ENCODE data around the gene CLCN2. TPM values are rescaled to one million over a fixed set of nuclear protein-coding genes. Genes with fewer than 3 reads are reported as not detected.
A peak's percentile ranks its signal among the peaks of the same experiment; 100 is the strongest.

Gene CLCN2
- total RNA-seq, 1 donor from 2014 or later, result 9.0 TPM

DNA sequence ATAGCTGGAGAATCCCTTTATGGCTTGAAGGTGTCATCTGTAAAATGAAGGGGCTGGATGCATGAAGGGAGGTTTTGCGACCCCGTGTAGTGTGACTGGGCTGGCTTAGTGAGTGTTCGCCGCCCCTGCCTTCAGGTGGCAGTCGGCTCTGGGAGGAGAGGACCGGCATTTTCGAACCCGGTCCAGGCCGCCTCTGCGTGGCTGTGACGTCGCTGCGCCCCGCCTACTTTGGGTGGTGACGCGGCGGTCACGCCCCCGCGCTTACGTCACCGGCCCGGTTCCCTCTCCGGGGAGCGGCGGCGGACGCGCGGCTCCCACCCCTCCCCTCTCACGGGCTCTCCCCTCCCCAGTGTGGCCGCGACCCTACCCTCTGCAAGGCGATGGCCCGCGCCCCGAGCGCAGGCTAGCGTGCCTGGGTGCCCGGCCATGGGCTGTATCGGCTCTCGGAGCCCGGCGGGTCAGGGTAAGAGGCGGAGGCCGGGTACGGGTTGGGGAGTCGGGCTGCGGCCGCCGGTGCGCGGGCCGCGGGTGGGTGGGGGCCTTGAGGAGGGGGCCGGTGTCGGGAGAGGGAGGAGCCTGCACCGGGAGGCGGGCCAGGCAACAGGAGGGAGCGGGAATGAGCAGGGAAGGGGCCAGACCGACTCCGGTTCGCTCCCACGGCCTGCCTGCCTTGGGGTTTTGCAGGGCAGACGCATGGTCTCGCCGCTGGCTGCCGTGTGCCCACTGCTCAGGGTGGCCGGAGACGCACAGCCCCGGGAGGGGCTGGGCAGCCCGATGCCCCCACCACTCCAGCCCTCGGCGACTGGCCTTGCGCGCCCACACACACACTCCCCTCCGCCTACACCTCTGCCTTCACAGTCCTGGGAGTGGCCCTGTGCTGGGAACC is 25.5 kb downstream of the CLCN2 start:
- no peaks in the 10 kb centered on the region for H3K27me3 Mint-ChIP-seq (ENCODE audit: low read depth, unreplicated experiment)
- Histone ChIP-seq H3K4me3 (ENCODE audit: insufficient read depth, low read depth, low read length) (peak overlapping the region; percentile 62), H3K36me3 (ENCODE audit: insufficient read depth, low read length) (peaks cover 35% of the 10 kb centered on the region), H4K20me1 (ENCODE audit: insufficient read depth, low read length) (peaks cover 61% of the 10 kb centered on the region), H3K27me3 (ENCODE audit: insufficient read depth, low read length) (no peaks in the 10 kb centered on the region), H2AFZ (ENCODE audit: low read depth, low read length) (no peak overlapping the region), H3K27ac (ENCODE audit: low read depth, low read length) (peak overlapping the region; percentile 96), H3K9ac (ENCODE audit: low read length) (peak overlapping the region; percentile 84), H3K9me3 (ENCODE audit: insufficient read depth, low read depth, low read length) (no peaks in the 10 kb centered on the region), H3K4me1 (ENCODE audit: insufficient read depth, low read length) (peaks cover 85% of the 10 kb centered on the region), H3K4me2 (ENCODE audit: low read length) (peak overlapping the region; percentile 89), H3K79me2 (ENCODE audit: insufficient read depth, low read length) (peaks cover 49% of the 10 kb centered on the region)
- H3K9me3 Mint-ChIP-seq (ENCODE audit: unreplicated experiment), result no peaks in the 10 kb centered on the region
- H3K27ac Mint-ChIP-seq (ENCODE audit: unreplicated experiment), result peak overlapping the region; percentile 92
- DNase-seq (ENCODE audit: low read depth) (peak; percentile 61), FAIRE-seq (no peak)
- H3K36me3 Mint-ChIP-seq (ENCODE audit: low read depth, unreplicated experiment), result peaks cover 26% of the 10 kb centered on the region
- TF ChIP-seq, protein P1, sequence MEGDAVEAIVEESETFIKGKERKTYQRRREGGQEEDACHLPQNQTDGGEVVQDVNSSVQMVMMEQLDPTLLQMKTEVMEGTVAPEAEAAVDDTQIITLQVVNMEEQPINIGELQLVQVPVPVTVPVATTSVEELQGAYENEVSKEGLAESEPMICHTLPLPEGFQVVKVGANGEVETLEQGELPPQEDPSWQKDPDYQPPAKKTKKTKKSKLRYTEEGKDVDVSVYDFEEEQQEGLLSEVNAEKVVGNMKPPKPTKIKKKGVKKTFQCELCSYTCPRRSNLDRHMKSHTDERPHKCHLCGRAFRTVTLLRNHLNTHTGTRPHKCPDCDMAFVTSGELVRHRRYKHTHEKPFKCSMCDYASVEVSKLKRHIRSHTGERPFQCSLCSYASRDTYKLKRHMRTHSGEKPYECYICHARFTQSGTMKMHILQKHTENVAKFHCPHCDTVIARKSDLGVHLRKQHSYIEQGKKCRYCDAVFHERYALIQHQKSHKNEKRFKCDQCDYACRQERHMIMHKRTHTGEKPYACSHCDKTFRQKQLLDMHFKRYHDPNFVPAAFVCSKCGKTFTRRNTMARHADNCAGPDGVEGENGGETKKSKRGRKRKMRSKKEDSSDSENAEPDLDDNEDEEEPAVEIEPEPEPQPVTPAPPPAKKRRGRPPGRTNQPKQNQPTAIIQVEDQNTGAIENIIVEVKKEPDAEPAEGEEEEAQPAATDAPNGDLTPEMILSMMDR (IDR thresholded peaks at IDR 0.05; ENCODE audit: insufficient read depth, low read depth, low read length), result no peak
- TF ChIP-seq EZH2 (IDR thresholded peaks at IDR 0.05; ENCODE audit: insufficient read depth, low read length), result no peak
- peak overlapping the region; percentile 86 for H3K4me3 Mint-ChIP-seq (ENCODE audit: unreplicated experiment)
- H3K4me1 Mint-ChIP-seq (ENCODE audit: low read depth, unreplicated experiment), result peaks cover 70% of the 10 kb centered on the region

DNA sequence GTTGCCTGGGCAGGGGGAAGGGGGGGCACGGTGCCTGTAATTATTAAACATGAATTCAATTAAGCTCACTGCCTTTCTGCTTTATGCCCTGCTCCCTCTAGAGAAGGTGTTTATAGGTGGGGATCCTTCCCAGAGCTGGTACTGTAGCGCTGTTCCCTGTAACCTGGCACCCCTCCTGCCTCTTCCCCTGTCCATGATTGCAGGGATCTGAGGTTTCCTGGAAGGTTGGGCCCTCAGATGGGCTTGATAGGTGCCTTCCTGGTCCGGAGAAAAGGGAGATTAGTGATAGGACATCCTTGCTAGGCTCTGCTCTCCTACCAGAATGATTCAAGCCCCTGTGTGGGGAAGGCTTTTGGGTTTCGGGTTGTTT is 26.1 kb downstream of the CLCN2 start:
- Histone ChIP-seq H3K27me3 (ENCODE audit: insufficient read depth, low read length) (no peaks in the 10 kb centered on the region), H2AFZ (ENCODE audit: low read depth, low read length) (no peak overlapping the region), H3K4me2 (ENCODE audit: low read length) (peak overlapping the region; percentile 89), H3K79me2 (ENCODE audit: insufficient read depth, low read length) (peaks cover 49% of the 10 kb centered on the region), H3K4me3 (ENCODE audit: insufficient read depth, low read depth, low read length) (no peak overlapping the region), H3K9ac (ENCODE audit: low read length) (peak overlapping the region; percentile 84), H3K9me3 (ENCODE audit: insufficient read depth, low read depth, low read length) (no peaks in the 10 kb centered on the region), H4K20me1 (ENCODE audit: insufficient read depth, low read length) (peaks cover 60% of the 10 kb centered on the region), H3K27ac (ENCODE audit: low read depth, low read length) (peak overlapping the region; percentile 96), H3K4me1 (ENCODE audit: insufficient read depth, low read length) (peaks cover 79% of the 10 kb centered on the region), H3K36me3 (ENCODE audit: insufficient read depth, low read length) (peaks cover 36% of the 10 kb centered on the region)
- TF ChIP-seq, protein P1 (IDR thresholded peaks at IDR 0.05; ENCODE audit: insufficient read depth, low read depth, low read length), result no peak
- TF ChIP-seq EZH2 (IDR thresholded peaks at IDR 0.05; ENCODE audit: insufficient read depth, low read length), result no peak
- Mint-ChIP-seq H3K27me3 (ENCODE audit: low read depth, unreplicated experiment) (no peaks in the 10 kb centered on the region), H3K4me3 (ENCODE audit: unreplicated experiment) (peak overlapping the region; percentile 77), H3K36me3 (ENCODE audit: low read depth, unreplicated experiment) (peaks cover 23% of the 10 kb centered on the region), H3K9me3 (ENCODE audit: unreplicated experiment) (no peaks in the 10 kb centered on the region), H3K27ac (ENCODE audit: unreplicated experiment) (peak overlapping the region; percentile 92), H3K4me1 (ENCODE audit: low read depth, unreplicated experiment) (peaks cover 67% of the 10 kb centered on the region)
- FAIRE-seq, result no peak
- DNase-seq (ENCODE audit: low read depth), result no peak

Measured in astrocyte (in vitro differentiated cells and primary cell).